Activated T-helper 2 cell treated with anti-CD3 and anti-CD28 coated beads, Interferon-gamma antibody, Interleukin-2, Interleukin-4, amounts not matched to agents 10 μg/mL and 5 μg/mL and 100 μg/mL, durations not matched to agents 14 hours and 24 hours and 36 hours (primary cell): ENCODE data around the gene MCC. TPM values are rescaled to one million over a fixed set of nuclear protein-coding genes. Genes with fewer than 3 reads are reported as not detected.

Experiments used
- DNase-seq: peaks from one replicate; pipeline ENCODE4 v3.0.0; 2021; ENCODE audit warnings: low spot score
- H3K27ac Mint-ChIP-seq: one replicate; pipeline ENCODE4 v1.8.0; 2021; ENCODE audit warnings: mixed read lengths
- H3K27me3 Mint-ChIP-seq: one replicate; pipeline ENCODE4 v1.8.0; 2021; ENCODE audit warnings: low read depth, mixed read lengths
- H3K36me3 Mint-ChIP-seq: one replicate; pipeline ENCODE4 v1.8.0; 2021; ENCODE audit warnings: low read depth, mixed read lengths
- H3K4me1 Mint-ChIP-seq: one replicate; pipeline ENCODE4 v1.8.0; 2021; ENCODE audit warnings: low read depth, mixed read lengths
- H3K4me3 Mint-ChIP-seq: one replicate; pipeline ENCODE4 v1.8.0; 2021; ENCODE audit warnings: low read depth, mild to moderate bottlenecking, moderate library complexity, mixed read lengths
- H3K9me3 Mint-ChIP-seq: one replicate; pipeline ENCODE4 v1.8.0; 2021; ENCODE audit warnings: mixed read lengths
- intact Hi-C: fragments of 100-400 bp; cut with micrococcal nuclease; formaldehyde crosslinking; loops from one replicate; pipeline ENCODE4 v1.15.1; 2023
- total RNA-seq: library from RNA; stranded (reverse); gene quantifications from 2 replicates; pipeline ENCODE4 v1.2.3, GENCODE V29; 2022

MCC gene
- total RNA-seq, 1 donor from 2014 or later = 2.1 TPM

DNA sequence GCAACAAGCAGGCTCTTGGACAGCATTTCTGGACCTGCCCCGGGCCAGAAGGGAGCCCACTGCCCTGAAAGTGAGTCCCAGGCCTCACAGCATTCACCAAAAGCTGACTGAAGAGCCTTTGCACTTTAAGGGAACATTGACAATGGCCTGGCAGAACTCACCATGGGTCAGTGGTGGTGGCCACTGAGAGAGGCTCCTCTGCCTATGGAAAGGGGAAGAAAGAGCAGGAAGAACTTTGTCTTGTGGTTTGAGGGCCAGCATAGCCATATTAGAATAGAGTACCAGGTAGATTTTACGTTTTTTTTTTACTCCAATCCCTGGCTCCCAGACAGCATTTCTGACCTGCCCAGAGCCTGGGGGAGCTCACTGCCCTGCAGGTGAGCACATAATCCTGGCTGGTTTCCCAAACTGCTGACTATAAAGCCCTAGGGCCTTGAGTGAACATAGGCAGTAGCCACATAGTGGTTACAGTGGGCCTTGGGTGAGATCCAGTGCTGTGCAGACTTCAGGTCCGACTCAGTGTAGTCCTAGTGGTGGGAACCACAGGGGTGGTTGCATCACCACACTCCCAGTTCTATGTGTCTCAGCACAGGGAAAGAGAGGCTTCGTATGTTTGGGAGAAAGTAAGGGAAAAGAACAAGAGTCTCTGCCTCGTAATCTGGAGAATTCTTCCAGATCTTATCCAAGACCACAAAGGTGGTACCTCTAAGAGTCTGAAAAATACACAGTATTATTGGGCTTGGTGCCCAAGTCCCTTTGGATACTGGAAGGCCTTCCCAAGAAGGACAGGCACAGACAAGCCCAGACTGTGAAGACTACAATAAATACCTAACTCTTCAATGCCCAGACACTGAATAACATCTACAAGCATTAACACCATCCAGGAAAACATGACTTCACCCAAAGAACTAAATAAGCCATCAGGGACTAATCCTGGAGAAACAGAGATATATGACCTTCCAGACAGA, 143.0 kb downstream of the MCC start:
- Mint-ChIP-seq H3K27me3 (peaks cover 43% of the 10 kb centered on the region), H3K9me3 (no peaks in the 10 kb centered on the region), H3K36me3 (no peaks in the 10 kb centered on the region), H3K4me3 (no peak overlapping the region), H3K4me1 (peaks cover 2% of the 10 kb centered on the region), H3K27ac (no peak overlapping the region)
- DNase-seq = no peak
- intact Hi-C loops = no loop called here

DNA sequence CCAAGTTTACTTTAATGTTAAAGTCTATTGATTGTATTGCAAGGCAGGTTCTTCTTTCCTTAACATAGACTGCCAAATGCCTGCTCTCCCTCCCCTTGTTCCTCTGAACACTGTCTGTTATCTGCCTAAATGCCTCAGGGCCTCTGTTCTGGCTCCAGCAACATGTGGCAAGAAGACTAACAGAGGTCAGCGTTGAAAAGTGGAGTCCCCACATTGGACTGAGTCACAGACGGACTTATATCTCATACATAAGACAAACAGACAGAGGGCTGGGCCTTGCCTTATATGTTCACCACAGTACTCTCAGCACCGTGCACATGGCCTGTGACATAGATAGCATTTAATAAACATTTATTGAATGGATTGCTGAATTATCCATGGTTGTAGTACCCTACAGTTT, 144.9 kb downstream of the MCC start:
- DNase-seq = no peak
- Mint-ChIP-seq H3K36me3 (no peaks in the 10 kb centered on the region), H3K4me1 (peaks cover 2% of the 10 kb centered on the region), H3K9me3 (no peaks in the 10 kb centered on the region), H3K4me3 (no peak overlapping the region), H3K27ac (no peak overlapping the region), H3K27me3 (peaks cover 32% of the 10 kb centered on the region)
- intact Hi-C loops = no loop called here

DNA sequence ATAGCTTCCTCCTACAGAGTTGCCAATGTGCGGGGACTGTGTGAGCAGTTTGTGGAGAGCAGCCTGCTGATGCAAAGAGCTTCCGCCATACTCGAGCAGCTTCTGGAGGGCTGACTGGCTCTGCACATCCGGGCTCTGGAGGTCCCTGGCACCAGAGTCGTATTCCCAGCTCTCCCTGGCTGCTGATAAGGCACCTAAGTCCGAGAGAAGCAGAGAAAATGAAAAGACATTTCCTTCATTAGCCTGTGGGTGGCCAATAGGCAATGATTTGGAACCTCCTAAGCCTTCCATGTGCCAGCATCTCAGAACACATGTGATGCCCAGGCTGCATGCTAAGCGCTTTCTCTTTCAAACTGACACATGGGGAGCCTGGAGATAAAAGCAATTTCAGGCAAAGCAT, 147.7 kb downstream of the MCC start:
- H3K27me3 Mint-ChIP-seq = peaks cover 14% of the 10 kb centered on the region
- no peak overlapping the region for H3K27ac Mint-ChIP-seq
- DNase-seq = no peak
- no peaks in the 10 kb centered on the region for H3K36me3 Mint-ChIP-seq
- intact Hi-C loops = no loop called here
- H3K4me3 Mint-ChIP-seq = no peak overlapping the region
- H3K9me3 Mint-ChIP-seq = no peaks in the 10 kb centered on the region
- peaks cover 8% of the 10 kb centered on the region for H3K4me1 Mint-ChIP-seq

DNA sequence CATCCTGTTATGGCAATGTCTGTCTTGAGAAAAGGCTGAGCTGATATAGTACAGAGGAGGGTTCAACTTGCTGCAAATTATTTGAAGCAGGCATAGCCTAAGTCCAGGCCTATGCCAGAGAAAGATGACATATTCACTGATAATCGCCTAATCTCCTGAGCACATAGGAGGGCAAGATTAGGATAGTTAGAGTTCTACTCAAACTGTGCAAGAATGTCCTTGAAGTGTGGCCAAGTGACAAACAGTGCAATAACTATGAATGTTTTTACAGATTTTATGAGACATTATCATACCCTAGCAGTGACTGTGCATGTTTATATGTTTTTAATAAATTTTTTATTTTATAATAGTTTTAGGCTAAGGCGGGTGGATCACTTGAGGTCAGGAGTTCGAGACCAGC, 149.6 kb downstream of the MCC start:
- peaks cover 16% of the 10 kb centered on the region for H3K4me1 Mint-ChIP-seq
- H3K36me3 Mint-ChIP-seq = no peaks in the 10 kb centered on the region
- intact Hi-C loops = loop anchor here (5.0 kb wide), 1 partner anchor 39 kb away; no protein-coding TSS in a partner anchor

DNA sequence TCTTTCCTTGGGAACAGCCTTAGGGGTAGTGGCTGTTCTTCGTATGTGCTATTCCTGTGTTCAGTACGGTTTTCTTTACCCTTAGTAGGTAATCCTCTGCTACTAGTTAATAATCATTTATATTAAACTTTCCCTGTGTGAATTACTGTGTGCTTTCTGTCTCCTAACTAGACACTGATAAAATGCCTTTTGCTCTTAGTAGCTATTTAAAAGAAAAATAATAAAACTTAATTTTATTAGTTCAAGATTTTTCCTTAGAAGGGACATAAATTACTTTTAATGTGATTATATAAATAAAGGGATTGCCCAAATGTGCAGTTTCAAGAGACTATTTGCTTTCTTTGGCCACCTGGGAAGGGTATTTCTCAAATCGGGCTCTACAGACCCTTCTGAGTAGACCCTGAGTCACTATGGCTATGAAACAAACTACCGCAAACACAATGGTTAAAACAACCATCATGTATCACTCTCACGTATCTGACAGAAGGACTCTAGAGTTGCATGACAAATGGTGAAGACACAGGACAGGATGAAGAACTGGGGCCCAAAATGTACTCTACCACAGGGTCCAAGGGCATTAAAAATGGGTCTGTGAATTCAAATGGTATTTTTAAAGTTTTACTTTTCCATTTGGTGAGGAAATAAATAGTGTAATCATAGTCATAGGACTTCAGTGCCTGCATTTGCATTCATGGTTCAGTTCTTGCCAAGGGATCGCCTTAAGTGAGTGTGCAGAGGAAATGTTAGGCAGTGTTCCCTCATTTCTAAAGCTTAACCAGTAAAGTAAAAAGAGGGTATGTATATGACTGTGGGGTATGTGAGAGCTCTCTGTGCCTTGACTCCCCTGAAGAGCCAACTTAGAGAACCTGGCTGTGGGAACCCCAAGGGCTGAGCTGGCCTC, 150.5 kb downstream of the MCC start:
- DNase-seq = no peak
- Mint-ChIP-seq H3K27me3 (peaks cover 20% of the 10 kb centered on the region), H3K27ac (no peak overlapping the region), H3K4me1 (peaks cover 16% of the 10 kb centered on the region), H3K9me3 (no peaks in the 10 kb centered on the region), H3K36me3 (no peaks in the 10 kb centered on the region), H3K4me3 (no peak overlapping the region)
- intact Hi-C loops = loop anchor here (2.0 to 5.0 kb wide), 2 partner anchors 40 to 173 kb away; no protein-coding TSS in a partner anchor

More for the DNA sequence above, 149.6 kb downstream of the MCC start:
- Mint-ChIP-seq H3K27me3 (peaks cover 15% of the 10 kb centered on the region), H3K9me3 (no peaks in the 10 kb centered on the region), H3K4me3 (no peak overlapping the region), H3K27ac (no peak overlapping the region)
- no peak for DNase-seq

DNA sequence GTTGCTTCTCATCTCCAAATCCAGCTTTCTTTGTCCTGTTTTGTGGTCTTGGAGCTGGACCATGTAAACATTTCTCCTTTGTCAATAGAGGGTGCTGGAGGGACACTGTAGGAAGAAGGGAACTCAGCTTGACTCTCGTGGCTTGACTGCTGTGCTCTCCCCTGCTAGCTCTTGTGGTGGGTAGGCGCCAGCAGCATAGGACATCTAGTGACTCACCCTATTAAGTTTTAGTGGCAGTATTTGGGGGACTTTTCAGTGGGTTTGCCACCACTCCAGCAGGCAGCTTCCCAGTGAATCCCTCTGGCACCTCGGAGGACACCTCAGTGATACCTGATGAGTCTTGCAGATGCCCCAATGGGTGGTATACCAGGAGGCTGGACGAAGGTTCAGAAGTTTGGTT, 151.3 kb downstream of the MCC start:
- Mint-ChIP-seq H3K4me1 (peaks cover 16% of the 10 kb centered on the region), H3K36me3 (no peaks in the 10 kb centered on the region), H3K27ac (no peak overlapping the region), H3K9me3 (no peaks in the 10 kb centered on the region), H3K27me3 (peaks cover 22% of the 10 kb centered on the region), H3K4me3 (no peak overlapping the region)
- intact Hi-C loops = loop anchor here (2.0 to 5.0 kb wide), 2 partner anchors 40 to 174 kb away; no protein-coding TSS in a partner anchor
- DNase-seq = no peak

DNA sequence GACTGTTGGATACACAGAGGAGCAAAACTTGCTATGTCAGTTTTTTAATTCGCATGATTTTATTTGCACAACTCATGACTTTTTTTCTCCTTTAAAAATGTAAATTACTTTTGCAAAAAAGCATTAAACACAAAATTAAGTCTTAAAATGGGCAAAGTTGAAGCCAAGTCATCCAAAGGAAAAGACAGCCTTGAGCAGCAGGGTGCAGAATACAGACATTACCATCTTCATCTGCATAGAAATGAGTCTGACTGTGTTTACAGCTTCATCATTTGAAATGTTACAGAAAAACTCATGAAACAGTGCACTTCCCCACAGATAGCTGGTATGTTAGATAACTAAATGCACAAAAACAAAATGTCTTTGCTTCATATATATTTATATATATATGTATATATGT, 154.8 kb downstream of the MCC start:
- Mint-ChIP-seq H3K27ac (no peak overlapping the region), H3K9me3 (no peaks in the 10 kb centered on the region), H3K4me1 (peaks cover 27% of the 10 kb centered on the region), H3K36me3 (no peaks in the 10 kb centered on the region), H3K4me3 (no peak overlapping the region), H3K27me3 (peaks cover 13% of the 10 kb centered on the region)
- DNase-seq = no peak
- intact Hi-C loops = no loop called here

DNA sequence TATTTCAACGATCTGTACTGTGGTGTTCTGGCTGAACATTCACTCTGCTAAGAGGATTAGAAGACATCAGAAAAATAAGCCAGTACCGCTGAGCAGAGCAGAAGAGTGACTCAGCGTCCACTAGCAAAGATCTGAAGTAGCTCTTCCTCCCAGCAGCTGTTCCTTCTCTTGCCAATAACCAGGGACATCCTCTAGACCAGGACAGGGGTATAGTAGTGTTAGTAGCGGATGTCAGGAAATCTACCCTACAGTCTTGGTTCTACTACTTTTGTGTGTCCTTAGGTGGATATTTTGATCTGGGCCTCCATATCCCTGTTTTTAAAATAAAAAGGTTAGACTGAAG, 157.1 kb downstream of the MCC start:
- Mint-ChIP-seq H3K27me3 (peaks cover 11% of the 10 kb centered on the region), H3K27ac (no peak overlapping the region), H3K4me3 (no peak overlapping the region), H3K36me3 (no peaks in the 10 kb centered on the region), H3K4me1 (peaks cover 21% of the 10 kb centered on the region), H3K9me3 (no peaks in the 10 kb centered on the region)
- intact Hi-C loops = no loop called here
- DNase-seq = no peak

DNA sequence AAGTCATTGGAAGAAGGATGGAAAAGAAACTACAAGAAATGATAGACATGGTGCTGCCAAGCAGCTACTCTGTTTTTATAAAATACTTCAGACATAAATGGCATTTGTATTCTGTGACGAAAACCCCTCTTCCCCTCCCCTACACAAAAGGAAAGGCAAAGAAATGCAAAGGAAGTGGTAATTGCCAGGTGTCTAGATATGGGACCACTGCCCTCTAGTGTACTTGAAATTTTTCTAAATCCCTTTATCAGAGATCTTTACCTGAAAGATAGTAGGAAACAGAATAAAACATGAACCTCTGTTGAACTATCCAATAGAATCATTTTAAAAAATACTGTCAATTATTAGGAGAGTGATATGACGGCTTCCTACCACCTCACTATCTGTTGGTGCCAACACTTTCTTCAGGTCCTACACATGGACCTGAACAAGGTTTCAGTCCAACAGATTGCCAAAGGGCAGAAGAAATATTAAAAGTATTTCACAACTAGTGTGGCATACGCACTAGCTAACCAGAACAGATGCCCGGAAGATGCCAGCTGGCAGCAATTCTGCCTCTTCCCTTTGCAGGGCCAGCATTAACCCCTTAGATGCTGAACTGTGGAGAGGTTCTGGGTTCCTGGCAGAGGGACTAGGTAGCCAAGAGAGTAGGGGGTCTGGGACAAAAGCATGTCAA, 157.6 kb downstream of the MCC start:
- Mint-ChIP-seq H3K36me3 (no peaks in the 10 kb centered on the region), H3K4me3 (no peak overlapping the region), H3K27ac (no peak overlapping the region), H3K27me3 (peaks cover 11% of the 10 kb centered on the region), H3K9me3 (no peaks in the 10 kb centered on the region), H3K4me1 (peaks cover 21% of the 10 kb centered on the region)
- DNase-seq = no peak
- intact Hi-C loops = loop anchor here (1.0 kb wide), 1 partner anchor 334 kb away; no protein-coding TSS in a partner anchor

DNA sequence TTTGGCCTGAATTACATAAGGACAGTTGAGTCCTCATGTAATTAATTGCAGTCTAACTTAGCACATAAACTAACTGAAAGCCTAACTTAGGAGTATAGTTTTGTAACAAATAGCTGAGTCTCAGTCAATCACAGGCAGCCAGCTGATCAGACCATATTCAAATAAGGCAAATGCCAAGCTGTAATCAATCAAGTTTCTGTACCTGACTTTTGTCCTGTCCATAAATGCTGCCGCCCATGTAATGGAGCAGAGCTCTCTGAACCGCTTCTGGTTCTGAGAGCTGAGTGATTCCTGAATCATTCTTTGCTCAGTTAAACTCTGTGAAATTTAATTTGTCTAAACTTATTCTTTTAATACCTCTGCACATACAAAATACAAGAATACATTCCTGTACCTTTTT, 158.3 kb downstream of the MCC start:
- Mint-ChIP-seq H3K27ac (no peak overlapping the region), H3K4me1 (peaks cover 17% of the 10 kb centered on the region), H3K27me3 (peaks cover 12% of the 10 kb centered on the region), H3K36me3 (no peaks in the 10 kb centered on the region), H3K4me3 (no peak overlapping the region), H3K9me3 (no peaks in the 10 kb centered on the region)
- DNase-seq = no peak
- intact Hi-C loops = loop anchor here (1.0 kb wide), 1 partner anchor 334 kb away; no protein-coding TSS in a partner anchor

DNA sequence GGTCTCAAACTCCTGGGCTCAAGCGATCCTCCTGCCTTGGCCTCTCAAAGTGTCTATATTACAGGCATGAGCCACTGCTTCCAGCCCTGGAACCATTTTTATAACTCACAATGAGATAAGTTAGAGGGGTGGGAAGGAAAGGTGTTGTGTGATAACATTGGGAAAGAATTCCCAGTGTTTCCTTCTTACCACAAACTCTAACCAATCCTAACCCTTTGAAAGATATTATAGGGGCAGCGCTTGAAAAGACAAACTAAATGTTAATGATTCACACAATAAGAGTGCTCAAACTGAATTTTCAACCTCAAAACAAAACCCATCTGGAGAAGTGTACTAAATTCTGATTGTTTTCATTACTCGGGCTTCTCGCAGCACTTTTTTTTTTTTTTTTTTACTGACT, 163.2 kb downstream of the MCC start:
- Mint-ChIP-seq H3K36me3 (no peaks in the 10 kb centered on the region), H3K27me3 (peaks cover 16% of the 10 kb centered on the region), H3K4me1 (peaks cover 10% of the 10 kb centered on the region), H3K9me3 (no peaks in the 10 kb centered on the region), H3K4me3 (no peak overlapping the region), H3K27ac (no peak overlapping the region)
- no peak for DNase-seq
- intact Hi-C loops = no loop called here

DNA sequence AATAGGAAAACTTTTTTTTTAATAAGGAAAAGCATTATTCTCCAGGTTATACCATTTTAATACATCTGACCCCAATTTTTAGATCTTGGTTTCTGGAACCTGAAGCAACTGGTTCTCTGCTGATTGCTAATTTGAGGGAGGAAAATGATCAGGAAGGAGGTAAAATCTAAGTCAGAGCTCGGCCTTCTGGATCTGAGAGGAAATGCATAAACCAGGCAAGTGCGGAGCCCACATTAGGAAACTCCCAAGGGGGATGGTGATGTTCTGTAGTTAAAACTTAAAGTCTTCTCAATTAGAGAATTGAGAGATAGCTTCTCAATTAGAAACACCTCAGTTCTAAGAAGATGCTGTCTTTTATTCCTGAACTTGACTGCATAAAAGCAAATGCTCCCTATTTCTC, 167.0 kb downstream of the MCC start:
- intact Hi-C loops = no loop called here
- H3K4me3 Mint-ChIP-seq = no peak overlapping the region
- no peaks in the 10 kb centered on the region for H3K9me3 Mint-ChIP-seq
- H3K27me3 Mint-ChIP-seq = peaks cover 16% of the 10 kb centered on the region
- no peak overlapping the region for H3K27ac Mint-ChIP-seq
- DNase-seq = no peak
- H3K4me1 Mint-ChIP-seq = peaks cover 13% of the 10 kb centered on the region
- H3K36me3 Mint-ChIP-seq = no peaks in the 10 kb centered on the region
